ENCODE measurements around the gene PPTC7.
"Not testable (repeated sequence)": the region's sequence is repeated elsewhere in the genome, so short reads cannot be mapped to it uniquely, and the experiment has no call there.

PPTC7 gene

GRCh38 chr12:110583137-110584059, at the start of gene PPTC7:
Gene PPTC7 (minus strand): TSS chr12:110583318. CDS start chr12:110583031, 287 bp downstream.
- peak; percentile 73 for DNase-seq (ENCODE audit: low read depth)

GRCh38 chr12:110627500-110628195, 44.5 kb upstream of the PPTC7 start:
- no peak for DNase-seq (ENCODE audit: low read depth)

GRCh38 chr12:110622582-110622981, 39.5 kb upstream of the PPTC7 start:
- no peak for DNase-seq (ENCODE audit: low read depth)

GRCh38 chr12:110619534-110619953, 36.4 kb upstream of the PPTC7 start:
- DNase-seq (ENCODE audit: low read depth), result no peak

GRCh38 chr12:110616471-110617115, 33.5 kb upstream of the PPTC7 start:
- DNase-seq (ENCODE audit: low read depth), result no peak

- no peak for DNase-seq (ENCODE audit: low read depth)
Observed at GRCh38 chr12:110615171-110615570, 32.1 kb upstream of the PPTC7 start.

- DNase-seq (ENCODE audit: low read depth), result peak; percentile 68
Observed at GRCh38 chr12:110613771-110614684, 30.9 kb upstream of the PPTC7 start, which contains the start of gene TCTN1. Gene TCTN1 (plus strand): TSS chr12:110614129. CDS start chr12:110614183, 54 bp downstream.

- DNase-seq (ENCODE audit: low read depth), result no peak
Observed at GRCh38 chr12:110613071-110613770, 30.1 kb upstream of the PPTC7 start.

- DNase-seq (ENCODE audit: low read depth), result no peak
Observed at GRCh38 chr12:110606253-110606611, 23.1 kb upstream of the PPTC7 start.

- DNase-seq (ENCODE audit: low read depth), result not testable (repeated sequence)
Observed at GRCh38 chr12:110602085-110602814, 19.1 kb upstream of the PPTC7 start.

GRCh38 chr12:110600254-110600653, 17.1 kb upstream of the PPTC7 start:
- DNase-seq (ENCODE audit: low read depth), result no peak

- no peak for DNase-seq (ENCODE audit: low read depth)
Observed at GRCh38 chr12:110599334-110599733, 16.2 kb upstream of the PPTC7 start.

GRCh38 chr12:110597885-110598284, 14.8 kb upstream of the PPTC7 start:
- DNase-seq (ENCODE audit: low read depth), result no peak

GRCh38 chr12:110592919-110593318, 9.8 kb upstream of the PPTC7 start:
- DNase-seq (ENCODE audit: low read depth), result not testable (repeated sequence)

- DNase-seq (ENCODE audit: low read depth), result no peak
Observed at GRCh38 chr12:110592078-110592477, 9.0 kb upstream of the PPTC7 start.

GRCh38 chr12:110591451-110592051, 8.4 kb upstream of the PPTC7 start:
- DNase-seq (ENCODE audit: low read depth), result no peak

GRCh38 chr12:110590806-110591326, 7.7 kb upstream of the PPTC7 start:
- DNase-seq (ENCODE audit: low read depth), result no peak

- DNase-seq (ENCODE audit: low read depth), result no peak
Observed at GRCh38 chr12:110590059-110590458, 6.9 kb upstream of the PPTC7 start.

GRCh38 chr12:110587102-110587501, 4.0 kb upstream of the PPTC7 start:
- DNase-seq (ENCODE audit: low read depth), result not testable (repeated sequence)

All from non-pigmented ciliary epithelial cell (primary cell).